Tibial nerve (tissue), 4 donors: ENCODE measurements around the gene ENG.

Source experiments
- EP300 ChIP-seq, 2 donors: sonication (generic); formaldehyde crosslinking; IDR thresholded peaks; one replicate each; pipeline ENCODE4 v1.6.1; 2017; ENCODE audit warnings: antibody characterized with exemption in 2 of 2, mild to moderate bottlenecking in 1 of 2
- POLR2A ChIP-seq, 2 donors: fragments of 450-650 bp; IDR thresholded peaks; one replicate each; pipeline ENCODE4 v1.6.1; 2017; ENCODE audit warnings: antibody characterized with exemption in 2 of 2, mild to moderate bottlenecking in 2 of 2, moderate library complexity in 2 of 2
- TF ChIP-seq, protein P1 (sequence below), 5 experiments: fragments of 200-600 bp in 3 of 5; fragments of 450-650 bp in 2 of 5; sonication (generic) in 3 of 5; IDR thresholded peaks; one replicate each; pipeline ENCODE4 v1.5.1; 2016 to 2019; ENCODE audit warnings: antibody characterized with exemption in 5 of 5, mild to moderate bottlenecking in 3 of 5, moderate library complexity in 2 of 5

DNA sequence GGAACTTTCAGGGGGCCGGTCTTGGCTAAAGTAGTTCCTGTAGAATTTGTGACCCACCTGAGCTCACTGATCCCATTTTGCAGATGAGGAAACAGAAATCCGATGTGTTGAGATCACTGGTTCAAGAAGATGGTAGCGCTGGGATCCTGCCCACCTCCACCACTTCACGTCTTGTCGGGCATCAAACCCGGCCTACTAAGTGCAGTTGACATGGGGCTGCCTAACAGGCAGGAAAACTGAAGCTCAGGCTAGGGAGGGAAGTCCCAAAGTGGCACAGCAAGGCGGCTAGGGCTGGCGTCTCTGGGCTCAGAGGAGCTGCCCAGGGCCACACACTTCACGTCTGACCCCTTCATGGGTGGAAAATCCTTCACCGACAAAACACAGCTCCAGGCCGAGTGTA lies 502 bp upstream of the ENG start:
- TF ChIP-seq, protein P1, sequence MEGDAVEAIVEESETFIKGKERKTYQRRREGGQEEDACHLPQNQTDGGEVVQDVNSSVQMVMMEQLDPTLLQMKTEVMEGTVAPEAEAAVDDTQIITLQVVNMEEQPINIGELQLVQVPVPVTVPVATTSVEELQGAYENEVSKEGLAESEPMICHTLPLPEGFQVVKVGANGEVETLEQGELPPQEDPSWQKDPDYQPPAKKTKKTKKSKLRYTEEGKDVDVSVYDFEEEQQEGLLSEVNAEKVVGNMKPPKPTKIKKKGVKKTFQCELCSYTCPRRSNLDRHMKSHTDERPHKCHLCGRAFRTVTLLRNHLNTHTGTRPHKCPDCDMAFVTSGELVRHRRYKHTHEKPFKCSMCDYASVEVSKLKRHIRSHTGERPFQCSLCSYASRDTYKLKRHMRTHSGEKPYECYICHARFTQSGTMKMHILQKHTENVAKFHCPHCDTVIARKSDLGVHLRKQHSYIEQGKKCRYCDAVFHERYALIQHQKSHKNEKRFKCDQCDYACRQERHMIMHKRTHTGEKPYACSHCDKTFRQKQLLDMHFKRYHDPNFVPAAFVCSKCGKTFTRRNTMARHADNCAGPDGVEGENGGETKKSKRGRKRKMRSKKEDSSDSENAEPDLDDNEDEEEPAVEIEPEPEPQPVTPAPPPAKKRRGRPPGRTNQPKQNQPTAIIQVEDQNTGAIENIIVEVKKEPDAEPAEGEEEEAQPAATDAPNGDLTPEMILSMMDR (IDR thresholded peaks at IDR 0.05): no peak
- no peak for TF ChIP-seq EP300 (IDR thresholded peaks at IDR 0.05)
- no peak for TF ChIP-seq POLR2A (IDR thresholded peaks at IDR 0.05)
